OCI-LY1 (cell line): ENCODE results near the gene TIMM17B.

Experiments used
- CTCF ChIP-seq: fragments of 200-600 bp; sonication (generic), shearing (Covaris generic); IDR thresholded peaks from 2 replicates; pipeline ENCODE4 v1.5.1; 2017; ENCODE audit warnings: mild to moderate bottlenecking, antibody characterized with exemption, low read length, moderate library complexity, mixed read lengths
- EZH2 ChIP-seq: fragments of 200-600 bp; sonication (generic), shearing (Covaris generic); IDR thresholded peaks from 2 replicates; pipeline ENCODE4 v1.8.0; 2017; ENCODE audit warnings: borderline replicate concordance, mixed run types, mild to moderate bottlenecking, antibody characterized with exemption, low read length, moderate library complexity, mixed read lengths

DNA sequence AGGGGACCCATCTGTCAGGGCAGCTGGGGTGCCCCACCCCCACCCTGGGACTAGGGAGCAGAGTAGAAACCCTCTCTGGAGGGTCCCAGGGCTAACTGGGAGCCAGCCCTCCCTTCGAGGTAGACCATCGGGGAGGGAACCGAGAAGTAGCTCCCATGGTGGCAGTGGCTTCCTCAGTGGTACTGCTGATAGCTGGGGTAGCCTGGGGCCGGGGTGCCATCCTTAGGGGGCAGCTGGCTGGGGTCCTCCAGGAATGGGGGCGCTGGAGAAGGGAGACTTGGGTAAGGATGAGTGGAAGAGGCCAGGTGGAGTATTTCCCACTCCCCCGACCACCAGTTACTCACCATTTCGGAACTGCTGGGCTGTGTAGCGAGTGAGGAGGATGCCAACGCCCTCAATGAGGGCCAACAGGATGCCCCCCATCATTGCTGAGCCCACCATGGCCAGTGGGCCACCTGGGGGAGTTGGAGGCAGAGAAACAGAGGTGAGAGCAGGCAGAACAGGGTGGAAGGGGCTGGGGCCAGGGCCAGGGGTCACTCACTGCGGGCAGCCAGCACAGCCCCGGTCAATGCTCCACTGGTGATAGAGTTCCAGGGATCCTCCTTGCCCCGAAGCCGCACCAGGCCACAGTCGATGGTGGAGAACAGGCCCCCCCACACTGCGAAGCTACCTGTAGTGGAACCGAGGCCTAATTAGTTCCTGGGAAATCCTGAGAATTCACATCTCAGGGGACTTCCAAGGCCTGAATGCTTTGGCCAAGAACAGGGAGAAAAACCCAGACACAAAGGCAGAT is 3.8 kb downstream of the TIMM17B start:
- TF ChIP-seq CTCF (no peak), EZH2 (no peak)
